Breast epithelium (tissue), 4 donors: ENCODE results near the gene ARPC2. TPM values are rescaled to one million over a fixed set of nuclear protein-coding genes. Genes with fewer than 3 reads are reported as not detected.

ENCODE experiments used
- DNase-seq, 2 donors: peaks; one replicate each; pipeline ENCODE4 v3.0.0-alpha.2; 2019; ENCODE audit warnings: low spot score in 2 of 2
- H3K27ac ChIP-seq, 2 donors: fragments of 200-600 bp; sonication (generic) in 1 of 2; one replicate each; pipeline ENCODE4 v1.5.1; 2016 to 2019; ENCODE audit warnings: mild to moderate bottlenecking in 1 of 2
- H3K27me3 ChIP-seq, 2 donors: fragments of 200-600 bp; sonication (generic) in 1 of 2; one replicate each; pipeline versions ENCODE4 v1.5.1 to v1.6.0; 2017 to 2019; ENCODE audit warnings: control low read depth in 1 of 2, mild to moderate bottlenecking in 1 of 2
- H3K36me3 ChIP-seq: fragments of 200-600 bp; one replicate; pipeline ENCODE4 v1.5.1; 2019
- H3K4me1 ChIP-seq, 2 donors: fragments of 200-600 bp; sonication (generic); one replicate each; pipeline ENCODE4 v1.5.1; 2016 to 2019; ENCODE audit warnings: control low read depth in 1 of 2
- H3K4me3 ChIP-seq, 3 donors: fragments of 200-600 bp; sonication (generic); 1 replicate in 2 of 3; 2 replicates in 1 of 3; pipeline ENCODE4 v1.5.1; 2016 to 2019; ENCODE audit warnings: mild to moderate bottlenecking in 3 of 3, moderate library complexity in 2 of 3
- H3K9me3 ChIP-seq, 2 donors: fragments of 200-600 bp; sonication (generic) in 1 of 2; one replicate each; pipeline ENCODE4 v1.5.1; 2016 to 2019; ENCODE audit warnings: control low read depth in 1 of 2
- CTCF ChIP-seq, 3 donors: fragments of 450-650 bp; IDR thresholded peaks; one replicate each; pipeline ENCODE4 v1.5.1; 2016 to 2017; ENCODE audit warnings: antibody characterized with exemption in 3 of 3, mild to moderate bottlenecking in 3 of 3, moderate library complexity in 3 of 3
- POLR2A ChIP-seq: fragments of 450-650 bp; IDR thresholded peaks from one replicate; pipeline ENCODE4 v1.6.1; 2016; ENCODE audit warnings: antibody characterized with exemption, mild to moderate bottlenecking, moderate library complexity
- POLR2AphosphoS5 ChIP-seq, 3 donors: sonication (generic); formaldehyde crosslinking; IDR thresholded peaks; one replicate each; pipeline ENCODE4 v1.6.1; 2017; ENCODE audit warnings: antibody characterized with exemption in 3 of 3
- intact Hi-C: fragments of 100-400 bp; cut with DNase I; formaldehyde crosslinking; loops from one replicate; pipeline ENCODE4 v1.15.1; 2023; ENCODE audit warnings: low total_unique reads
- total RNA-seq, 3 donors: library from RNA; depleted of rRNA; stranded (reverse); fragments of >200 nt; gene quantifications; one replicate each; pipeline ENCODE4 v1.1.0, GENCODE V29; 2016

The ARPC2 gene
- total RNA-seq, 3 donors from 2014 or later = 212 to 336 (median 248) TPM

- no peak overlapping the region for H3K27ac ChIP-seq
- H3K4me3 ChIP-seq = no peak overlapping the region
- H3K9me3 ChIP-seq = no peaks in the 10 kb centered on the region
- intact Hi-C loops = no loop called here
- TF ChIP-seq POLR2AphosphoS5 (IDR thresholded peaks at IDR 0.05) (no peak), CTCF (IDR thresholded peaks at IDR 0.05) (no peak), POLR2A (no peak)
- DNase-seq = no peak
- H3K27me3 ChIP-seq = no peaks in the 10 kb centered on the region
- peaks cover 13% of the 10 kb centered on the region for H3K36me3 ChIP-seq
- peaks cover 5 to 14% of the 10 kb centered on the region in 2 donors for H3K4me1 ChIP-seq
These were observed 50.3 kb downstream of the ARPC2 start for GRCh38 chr2:218267259-218267658.

GRCh38 chr2:218269900-218270720 lies 53.1 kb downstream of the ARPC2 start, which contains the start of the genes AAMP and PNKD:
TSS of gene AAMP (minus strand) at chr2:218270137. CDS start at chr2:218270086, 51 bp downstream.
TSS of gene PNKD (plus strand) at chr2:218270519. CDS start at chr2:218270536, 17 bp downstream.
- DNase-seq = peak; percentile 100
- Histone ChIP-seq H3K36me3 (peaks cover 20% of the 10 kb centered on the region), H3K27me3 (no peaks in the 10 kb centered on the region), H3K9me3 (no peaks in the 10 kb centered on the region), H3K4me1 (peaks cover 8 to 19% of the 10 kb centered on the region in 2 donors), H3K4me3 (peak within 1 kb of the TSS; percentile 76 to 90 (median 87)), H3K27ac (peak within 1 kb of the TSS; percentile 86 to 89)
- peak in 2 of 3 donors; percentile 81 to 84 for TF ChIP-seq POLR2AphosphoS5 (IDR thresholded peaks at IDR 0.05)
- TF ChIP-seq POLR2A = peak; percentile 74
- TF ChIP-seq CTCF (IDR thresholded peaks at IDR 0.05) = peak; percentile 14 to 19 (median 17)
- intact Hi-C loops = loop anchor here (2.0 kb wide), 1 partner anchor 133 kb away; no protein-coding TSS in a partner anchor

GRCh38 chr2:218270721-218271486 lies 53.9 kb downstream of the ARPC2 start:
- H3K27ac ChIP-seq = peak overlapping the region; percentile 56 to 80
- H3K9me3 ChIP-seq = no peaks in the 10 kb centered on the region
- no peak for DNase-seq
- no peaks in the 10 kb centered on the region for H3K27me3 ChIP-seq
- intact Hi-C loops = no loop called here
- H3K36me3 ChIP-seq = peaks cover 20% of the 10 kb centered on the region
- H3K4me1 ChIP-seq = peaks cover 8 to 19% of the 10 kb centered on the region in 2 donors
- TF ChIP-seq POLR2AphosphoS5 (IDR thresholded peaks at IDR 0.05) (no peak), CTCF (IDR thresholded peaks at IDR 0.05) (no peak), POLR2A (no peak)
- H3K4me3 ChIP-seq = peak overlapping the region; percentile 76 to 90 (median 87)

GRCh38 chr2:218271487-218271797 lies 54.5 kb downstream of the ARPC2 start:
- no peaks in the 10 kb centered on the region for H3K27me3 ChIP-seq
- peak overlapping the region; percentile 56 to 80 for H3K27ac ChIP-seq
- no peaks in the 10 kb centered on the region for H3K9me3 ChIP-seq
- peaks cover 15% of the 10 kb centered on the region for H3K36me3 ChIP-seq
- no peak for DNase-seq
- intact Hi-C loops = no loop called here
- peak overlapping the region; percentile 76 to 90 (median 87) for H3K4me3 ChIP-seq
- peaks cover 8 to 19% of the 10 kb centered on the region in 2 donors for H3K4me1 ChIP-seq
- TF ChIP-seq CTCF (IDR thresholded peaks at IDR 0.05) = no peak
